Measurements from ENCODE around the gene TANC1.

DNA sequence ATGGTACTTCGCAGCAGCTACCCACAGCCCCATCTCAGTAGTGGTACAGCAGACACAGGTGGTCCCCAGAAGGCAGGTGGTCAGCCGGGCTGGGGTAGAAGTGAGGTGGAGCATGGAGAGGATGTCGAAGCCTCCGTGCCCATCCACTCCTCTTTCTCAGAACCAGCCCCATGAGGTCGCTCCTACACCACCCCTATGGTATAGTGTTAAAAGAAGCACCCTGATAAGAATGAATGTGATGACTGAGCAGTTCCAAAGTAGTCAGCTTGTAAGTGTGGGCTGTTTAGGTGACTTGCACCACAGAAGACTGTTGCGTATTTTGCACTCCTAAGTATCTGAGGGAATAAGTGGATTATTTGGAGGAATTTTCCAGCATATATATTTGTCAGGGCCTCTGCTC lies 206.7 kb downstream of the TANC1 start:
- no peak for TF ChIP-seq EZH2 (IDR thresholded peaks at IDR 0.05; ENCODE audit: insufficient read depth, poor library complexity, severe bottlenecking)
- no peak for TF ChIP-seq EZH2phosphoT487 (IDR thresholded peaks at IDR 0.05; ENCODE audit: insufficient read depth, low read depth)

Data from GM23248 (cell line).